Spleen (tissue), 11 donors: ENCODE measurements around the gene NUMBL. TPM values are rescaled to one million over a fixed set of nuclear protein-coding genes. Genes with fewer than 3 reads are reported as not detected.

Experiments used
- DNase-seq: peaks from one replicate; pipeline ENCODE4 v3.0.0-alpha.2; 2020
- H3K27ac ChIP-seq, 8 donors: fragments of 200-600 bp; sonication (generic) in 7 of 8; 1 replicate in 4 of 8; 2 replicates in 4 of 8; pipeline versions ENCODE4 v1.5.0 to v1.8.0; 2016 to 2021; ENCODE audit warnings: inconsistent platforms in 4 of 8, mild to moderate bottlenecking in 4 of 8, moderate library complexity in 1 of 8
- H3K27me3 ChIP-seq, 7 donors: fragments of 200-600 bp; sonication (generic) in 6 of 7; replicated peaks in 1 of 7; 1 replicate in 4 of 7; 2 replicates in 3 of 7; pipeline versions ENCODE4 v1.5.0 to v1.8.0; 2016 to 2021; ENCODE audit warnings: inconsistent platforms in 3 of 7, mild to moderate bottlenecking in 1 of 7
- H3K36me3 ChIP-seq, 6 donors: fragments of 200-600 bp; sonication (generic) in 5 of 6; 1 replicate in 4 of 6; 2 replicates in 2 of 6; pipeline versions ENCODE4 v1.5.0 to v1.8.0; 2016 to 2021; ENCODE audit warnings: inconsistent platforms in 2 of 6
- H3K4me1 ChIP-seq, 6 donors: fragments of 200-600 bp; sonication (generic) in 5 of 6; 1 replicate in 3 of 6; 2 replicates in 3 of 6; pipeline versions ENCODE4 v1.5.0 to v1.8.0; 2016 to 2021; ENCODE audit warnings: inconsistent platforms in 3 of 6
- H3K4me3 ChIP-seq, 8 donors: fragments of 200-600 bp; sonication (generic) in 7 of 8; 1 replicate in 4 of 8; 2 replicates in 4 of 8; pipeline versions ENCODE4 v1.5.0 to v1.8.0; 2016 to 2021; ENCODE audit warnings: inconsistent platforms in 4 of 8, mild to moderate bottlenecking in 4 of 8, moderate library complexity in 2 of 8
- H3K9me3 ChIP-seq, 8 donors: fragments of 200-600 bp; sonication (generic) in 7 of 8; 1 replicate in 4 of 8; 2 replicates in 4 of 8; pipeline versions ENCODE4 v1.5.0 to v1.8.0; 2016 to 2021; ENCODE audit warnings: inconsistent platforms in 4 of 8
- POLR2A ChIP-seq, 3 donors: fragments of 450-650 bp; IDR thresholded peaks; one replicate each; pipeline ENCODE4 v1.5.1; 2017; ENCODE audit warnings: antibody characterized with exemption in 3 of 3, mild to moderate bottlenecking in 1 of 3
- POLR2AphosphoS5 ChIP-seq, 3 donors: sonication (generic); formaldehyde crosslinking; IDR thresholded peaks; one replicate each; pipeline ENCODE4 v1.5.1; 2017; ENCODE audit warnings: antibody characterized with exemption in 3 of 3
- WGBS, 5 donors: extraction: QIAGEN DNeasy Blood & Tissue Kit in 3 of 5; methylation state at CpG; one replicate each; pipeline versions ENCODE4 v1.1.5 to v1.1.7; 2013 to 2018; 5-methylcytosine and 5-hydroxymethylcytosine counted together
- intact Hi-C: fragments of 100-400 bp; cut with DNase I; formaldehyde crosslinking; loops from one replicate; pipeline ENCODE4 v1.15.0; 2023; ENCODE audit warnings: low total_unique reads
- polyA plus RNA-seq, 3 donors: library from polyadenylated mRNA; stranded (reverse); fragments of 200-250 nt; gene quantifications; one replicate each; pipeline ENCODE4 v1.2.1, GENCODE V29; 2013
- total RNA-seq, 7 donors: library from RNA; depleted of rRNA in 3 of 7; stranded (reverse); fragments of >200 nt in 3 of 7; fragmentation: NEBNext Ultra II Directional in 4 of 7; extraction: Animal tissue kit (Norgen Biotek cat#: 25700) in 4 of 7; gene quantifications; one replicate each; pipeline versions ENCODE4 v1.1.0 to v1.2.1, GENCODE V29; 2016 to 2021
- TF ChIP-seq, protein P1 (sequence below), 11 experiments: fragments of 200-600 bp in 7 of 11; fragments of 450-650 bp in 4 of 11; sonication (generic) in 4 of 11; IDR thresholded peaks in 8 of 11; conservative IDR thresholded peaks in 3 of 11; 1 replicate in 7 of 11; 2 replicates in 4 of 11; pipeline versions ENCODE4 v1.4.0 to v1.8.0; 2016 to 2021; ENCODE audit warnings: antibody characterized with exemption in 11 of 11, inconsistent platforms in 4 of 11, mild to moderate bottlenecking in 1 of 11
- donor health status: healthy with polysubstance abuse.
- donor health status: DM: no; HTN: no; CAD: no; lungs with moderate emphysema.
- donor health status: DM: no; HTN: no; CAD: no.
- donor health status: Bipolar disorder and iron deficiency.
- donor health status: healthy.
- donor health status: DM: no; HTN: no; CAD: no.
- donor health status: DM: yes; HTN: yes; CAD: no.

Gene NUMBL
- total and polyA plus RNA-seq, 10 donors = 3.2 to 27.4 (median 13.3) TPM

DNA sequence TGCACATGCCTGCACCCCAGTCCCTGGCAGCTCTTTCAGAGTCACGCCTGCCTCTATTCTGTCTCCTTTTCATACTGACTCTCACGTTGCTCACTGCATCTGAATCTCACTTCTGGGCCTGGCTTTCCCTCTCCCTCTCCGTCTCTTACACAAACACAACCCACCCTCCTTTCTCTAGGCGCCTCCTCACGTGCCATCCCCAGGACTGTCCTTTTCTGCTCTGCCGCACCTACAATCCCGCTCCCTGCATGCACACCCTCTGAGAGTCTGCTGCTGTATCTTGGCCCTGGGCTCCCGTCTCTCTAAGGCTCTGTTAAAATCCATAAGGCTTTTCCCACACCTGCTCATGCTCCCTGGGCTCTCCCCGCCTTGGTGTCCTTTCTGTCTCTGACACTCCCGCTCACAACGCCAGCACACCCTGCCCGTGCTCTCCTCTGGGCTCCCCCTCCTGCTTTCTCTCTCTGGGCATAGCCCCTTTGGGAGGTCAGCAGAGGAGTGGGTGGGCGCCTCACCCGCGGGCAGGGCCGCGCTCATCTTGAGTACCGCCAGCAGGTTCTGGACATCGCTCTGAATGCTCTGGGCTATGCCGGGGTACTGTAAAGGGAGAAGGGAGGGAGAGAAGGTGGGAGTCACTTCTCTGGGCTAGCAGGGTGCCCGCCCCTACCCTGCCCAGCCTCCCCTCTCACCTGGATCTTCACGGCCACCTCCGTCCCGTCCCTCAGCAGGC is 12.7 kb upstream of the NUMBL start:
- intact Hi-C loops = no loop called here
- no peak overlapping the region for H3K4me3 ChIP-seq
- H3K27ac ChIP-seq = no peak overlapping the region
- H3K4me1 ChIP-seq = no peaks in the 10 kb centered on the region
- no peak for DNase-seq
- peaks cover 0 to 100% (median 64%) of the 10 kb centered on the region in 6 donors for H3K36me3 ChIP-seq
- no peaks in the 10 kb centered on the region for H3K9me3 ChIP-seq
- no peaks in the 10 kb centered on the region for H3K27me3 ChIP-seq
- WGBS, 5 donors = 93 to 95% (median 94%) methylated on average over 24 of the region's 24 CpGs
- TF ChIP-seq POLR2AphosphoS5 (IDR thresholded peaks at IDR 0.05) (peak in 1 of 3 donors; percentile 21), POLR2A (IDR thresholded peaks at IDR 0.05) (no peak)
- TF ChIP-seq, protein P1, sequence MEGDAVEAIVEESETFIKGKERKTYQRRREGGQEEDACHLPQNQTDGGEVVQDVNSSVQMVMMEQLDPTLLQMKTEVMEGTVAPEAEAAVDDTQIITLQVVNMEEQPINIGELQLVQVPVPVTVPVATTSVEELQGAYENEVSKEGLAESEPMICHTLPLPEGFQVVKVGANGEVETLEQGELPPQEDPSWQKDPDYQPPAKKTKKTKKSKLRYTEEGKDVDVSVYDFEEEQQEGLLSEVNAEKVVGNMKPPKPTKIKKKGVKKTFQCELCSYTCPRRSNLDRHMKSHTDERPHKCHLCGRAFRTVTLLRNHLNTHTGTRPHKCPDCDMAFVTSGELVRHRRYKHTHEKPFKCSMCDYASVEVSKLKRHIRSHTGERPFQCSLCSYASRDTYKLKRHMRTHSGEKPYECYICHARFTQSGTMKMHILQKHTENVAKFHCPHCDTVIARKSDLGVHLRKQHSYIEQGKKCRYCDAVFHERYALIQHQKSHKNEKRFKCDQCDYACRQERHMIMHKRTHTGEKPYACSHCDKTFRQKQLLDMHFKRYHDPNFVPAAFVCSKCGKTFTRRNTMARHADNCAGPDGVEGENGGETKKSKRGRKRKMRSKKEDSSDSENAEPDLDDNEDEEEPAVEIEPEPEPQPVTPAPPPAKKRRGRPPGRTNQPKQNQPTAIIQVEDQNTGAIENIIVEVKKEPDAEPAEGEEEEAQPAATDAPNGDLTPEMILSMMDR (IDR thresholded peaks at IDR 0.05 in 8 of 11, conservative IDR thresholded peaks at IDR 0.05 in 3 of 11) = no peak

DNA sequence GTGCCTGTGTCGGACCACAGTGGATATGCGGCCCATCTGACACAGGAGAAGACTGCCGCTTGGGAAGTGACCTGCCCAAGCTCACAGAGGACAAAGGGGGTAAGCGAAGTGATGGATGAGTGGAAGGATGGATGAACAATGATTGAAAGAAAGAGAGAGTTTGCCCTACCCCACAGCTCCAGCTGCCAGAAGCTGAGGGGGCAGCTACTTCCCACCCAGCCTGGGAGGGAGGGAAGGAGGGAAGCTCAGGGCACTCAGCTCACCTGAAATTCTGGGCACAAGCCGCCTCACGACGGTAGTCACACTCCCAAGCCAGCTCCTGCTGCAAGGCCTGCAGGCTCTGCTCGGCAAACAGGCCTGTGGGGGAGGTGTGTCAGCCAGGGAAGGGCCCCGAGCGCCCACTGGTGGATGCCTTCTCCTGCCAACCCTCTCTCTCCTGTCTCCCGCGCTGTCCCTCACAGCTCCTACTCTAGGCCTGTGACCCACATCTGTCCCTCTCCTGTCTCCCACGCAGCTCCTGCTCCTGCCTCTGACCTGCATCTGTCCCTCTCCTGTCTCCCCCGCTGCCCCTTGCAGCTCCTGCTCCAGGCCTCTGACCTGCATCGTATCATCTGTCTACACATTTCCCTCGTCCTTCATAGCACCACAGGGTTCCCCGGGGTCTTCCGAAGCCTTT is 12.0 kb upstream of the NUMBL start:
- intact Hi-C loops = no loop called here
- Histone ChIP-seq H3K27me3 (no peaks in the 10 kb centered on the region), H3K4me3 (no peak overlapping the region), H3K9me3 (no peaks in the 10 kb centered on the region), H3K4me1 (no peaks in the 10 kb centered on the region), H3K27ac (no peak overlapping the region), H3K36me3 (peaks cover 0 to 94% (median 61%) of the 10 kb centered on the region in 6 donors)
- TF ChIP-seq, protein P1 (IDR thresholded peaks at IDR 0.05 in 8 of 11, conservative IDR thresholded peaks at IDR 0.05 in 3 of 11) = peak in 1 of 11 experiments; percentile 8
- TF ChIP-seq POLR2A (IDR thresholded peaks at IDR 0.05) (no peak), POLR2AphosphoS5 (IDR thresholded peaks at IDR 0.05) (peak in 2 of 3 donors; percentile 26 to 56)
- no peak for DNase-seq
- 80 to 91% (median 84%) methylated on average over 18 of the region's 18 CpGs for WGBS, 5 donors

DNA sequence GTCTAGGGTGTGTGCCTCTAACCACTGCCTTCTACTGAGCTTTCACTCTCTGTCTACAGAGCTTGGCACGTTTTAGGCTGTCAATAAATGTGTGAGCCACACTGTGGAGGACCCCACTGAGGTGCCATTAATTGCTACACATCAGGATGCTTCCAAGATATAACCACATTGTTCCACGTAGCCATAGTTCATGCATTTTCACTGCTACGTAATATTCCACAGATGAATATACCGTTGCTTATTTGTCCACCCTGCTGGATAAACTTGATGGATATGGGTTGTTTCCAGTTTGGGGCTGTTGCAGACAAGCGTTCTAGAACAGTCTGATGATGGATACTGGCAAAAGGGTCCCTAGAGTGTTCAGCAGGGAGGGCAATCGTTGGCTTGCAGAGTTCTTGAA is 11.3 kb upstream of the NUMBL start:
- DNase-seq = no peak
- intact Hi-C loops = no loop called here
- 93 to 97% (median 96%) methylated on average over 6 of the region's 6 CpGs for WGBS, 5 donors
- Histone ChIP-seq H3K9me3 (no peaks in the 10 kb centered on the region), H3K27me3 (no peaks in the 10 kb centered on the region), H3K4me3 (no peak overlapping the region), H3K4me1 (no peaks in the 10 kb centered on the region), H3K36me3 (peaks cover 0 to 94% (median 59%) of the 10 kb centered on the region in 6 donors), H3K27ac (no peak overlapping the region)
- no peak for TF ChIP-seq POLR2AphosphoS5 (IDR thresholded peaks at IDR 0.05)
- TF ChIP-seq POLR2A (IDR thresholded peaks at IDR 0.05) = no peak
- TF ChIP-seq, protein P1 (IDR thresholded peaks at IDR 0.05 in 8 of 11, conservative IDR thresholded peaks at IDR 0.05 in 3 of 11) = no peak

DNA sequence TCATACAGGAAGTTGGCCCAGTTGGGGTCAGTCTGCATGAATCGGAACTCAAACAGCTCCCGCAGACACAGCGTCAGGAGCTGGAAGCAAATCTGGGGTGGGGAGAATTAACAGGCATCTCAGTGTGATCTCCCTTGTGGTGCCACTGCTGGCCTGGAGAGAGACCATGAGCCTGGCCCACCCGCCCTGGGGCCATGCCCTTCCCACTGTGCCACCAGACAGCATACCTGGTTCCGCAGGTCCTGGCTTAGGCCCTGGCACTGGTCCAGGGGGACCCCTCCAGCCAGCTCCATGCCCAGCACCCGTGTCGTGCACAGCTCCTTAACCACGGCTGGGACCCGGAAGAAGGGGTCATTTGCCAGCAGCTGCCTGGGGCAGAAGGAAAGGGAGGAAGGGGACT is 9.6 kb upstream of the NUMBL start:
- H3K9me3 ChIP-seq = no peaks in the 10 kb centered on the region
- H3K4me1 ChIP-seq = no peaks in the 10 kb centered on the region
- H3K36me3 ChIP-seq = peaks cover 0 to 94% (median 56%) of the 10 kb centered on the region in 6 donors
- intact Hi-C loops = no loop called here
- H3K27ac ChIP-seq = no peak overlapping the region
- H3K4me3 ChIP-seq = no peak overlapping the region
- DNase-seq = no peak
- TF ChIP-seq POLR2A (IDR thresholded peaks at IDR 0.05) (no peak), POLR2AphosphoS5 (IDR thresholded peaks at IDR 0.05) (peak in 1 of 3 donors; percentile 46)
- H3K27me3 ChIP-seq = no peaks in the 10 kb centered on the region
- WGBS, 5 donors = 91 to 100% (median 95%) methylated on average over 3 to 9 of the region's 9 CpGs
